Endothelial cell of umbilical vein (primary cell): ENCODE data around the gene CASP14. TPM values are rescaled to one million over a fixed set of nuclear protein-coding genes. Genes with fewer than 3 reads are reported as not detected.

ENCODE experiments used
- BruUV-seq: library from RNA; stranded (reverse); fragments of 400-500 nt; replicated peaks from 2 replicates; lab custom pipeline; 2021; lab: Mats Ljungman, UMichigan
- CTCF ChIA-PET: fragments of 300-600, 350-600 bp; sonication (Branson Sonifier 250); formaldehyde crosslinking; loops from one replicate; lab custom pipeline; 2021; ENCODE audit warnings: antibody characterized with exemption, inconsistent platforms; lab: Charles Lee
- POLR2A ChIA-PET: fragments of 300-600, 350-600 bp; sonication (Branson Sonifier 250); formaldehyde crosslinking; loops from one replicate; lab custom pipeline; 2021; ENCODE audit warnings: antibody characterized with exemption, inconsistent platforms; lab: Charles Lee
- DNase-seq: peaks from one replicate; pipeline ENCODE4 v3.0.0-alpha.2; 2011; ENCODE audit warnings: low read depth, low spot score
- FAIRE-seq: peaks from 2 replicates; lab custom pipeline; 2011; peaks lifted over from hg19 to GRCh38; lab: Jason Lieb, UNC
- H2AFZ ChIP-seq: 2 replicates; pipeline ENCODE4 v1.6.0; 2012; ENCODE audit warnings: low read depth, low read length, control low read depth, inconsistent platforms
- H3K27ac ChIP-seq: 2 replicates; pipeline ENCODE4 v1.5.1; 2011; ENCODE audit warnings: low read depth, mild to moderate bottlenecking, control low read depth, low read length, moderate library complexity; ENCODE audit not compliant: insufficient read depth
- H3K27me3 ChIP-seq, 2 experiments: 2 replicates each; pipeline versions ENCODE4 v1.6.0 to v1.6.1; 2011; ENCODE audit warnings: low read length in 2 of 2, mixed read lengths in 1 of 2; ENCODE audit not compliant: control insufficient read depth in 2 of 2, insufficient read depth in 2 of 2
- H3K36me3 ChIP-seq, 2 experiments: 2 replicates in 1 of 2; 3 replicates in 1 of 2; pipeline ENCODE4 v1.5.1; 2011; ENCODE audit warnings: low read length in 2 of 2, mild to moderate bottlenecking in 1 of 2, moderate library complexity in 1 of 2; ENCODE audit not compliant: control insufficient read depth in 2 of 2, insufficient read depth in 2 of 2; ENCODE audit errors: extremely low read depth in 1 of 2
- H3K4me1 ChIP-seq: 3 replicates; pipeline ENCODE4 v1.5.1; 2011; ENCODE audit warnings: mild to moderate bottlenecking, low read length; ENCODE audit not compliant: control insufficient read depth, insufficient read depth; ENCODE audit errors: extremely low read depth
- H3K4me2 ChIP-seq: 2 replicates; pipeline ENCODE4 v1.6.1; 2011; ENCODE audit warnings: low read length, control low read depth, mixed read lengths; ENCODE audit not compliant: insufficient read depth
- H3K4me3 ChIP-seq, 3 experiments: fragments of 200-600 bp in 1 of 3; sonication (generic), shearing (Covaris generic) in 1 of 3; replicated peaks in 1 of 3; 2 replicates each; pipeline ENCODE4 v1.5.1; 2011 to 2016; ENCODE audit warnings: control low read depth in 3 of 3, low read length in 3 of 3, mild to moderate bottlenecking in 2 of 3, inconsistent platforms in 1 of 3, low read depth in 1 of 3, moderate library complexity in 1 of 3; ENCODE audit not compliant: insufficient read depth in 1 of 3
- H3K79me2 ChIP-seq: 2 replicates; pipeline ENCODE4 v1.6.0; 2012; ENCODE audit warnings: low read length, inconsistent platforms; ENCODE audit not compliant: control insufficient read depth, insufficient read depth
- H3K9ac ChIP-seq: replicated peaks from 2 replicates; pipeline ENCODE3; 2011; ENCODE audit warnings: low read length, control low read depth; ENCODE audit not compliant: insufficient read depth; ENCODE audit errors: extremely low read depth
- H3K9me1 ChIP-seq: replicated peaks from 3 replicates; pipeline ENCODE4 v1.6.0; 2011; ENCODE audit warnings: mild to moderate bottlenecking, low read length; ENCODE audit not compliant: control insufficient read depth, insufficient read depth; ENCODE audit errors: extremely low read depth
- H3K9me3 ChIP-seq: replicated peaks from 2 replicates; pipeline ENCODE4 v1.5.1; 2012; ENCODE audit warnings: low read length, inconsistent platforms; ENCODE audit not compliant: control insufficient read depth, insufficient read depth
- H4K20me1 ChIP-seq: replicated peaks from 2 replicates; pipeline ENCODE3; 2011; ENCODE audit warnings: mild to moderate bottlenecking, low read length; ENCODE audit not compliant: control insufficient read depth, insufficient read depth; ENCODE audit errors: extremely low read depth
- EZH2 ChIP-seq: IDR thresholded peaks from 2 replicates; pipeline ENCODE4 v1.6.1; 2012; ENCODE audit warnings: borderline replicate concordance, low read depth, mild to moderate bottlenecking, moderate library complexity, low read length, inconsistent platforms; ENCODE audit not compliant: severe bottlenecking
- FOS ChIP-seq: IDR thresholded peaks from 2 replicates; pipeline ENCODE4 v1.6.1; 2011; ENCODE audit warnings: mild to moderate bottlenecking, low read length, moderate library complexity, borderline replicate concordance; ENCODE audit not compliant: insufficient read depth
- GATA2 ChIP-seq: IDR thresholded peaks from 2 replicates; pipeline ENCODE4 v1.7.0; 2011; ENCODE audit warnings: low read depth, mild to moderate bottlenecking, moderate library complexity, mixed read lengths, low read length; ENCODE audit not compliant: insufficient read length, insufficient read depth
- JUN ChIP-seq: IDR thresholded peaks from 2 replicates; pipeline ENCODE4 v1.6.1; 2011; ENCODE audit warnings: borderline replicate concordance, low read depth; ENCODE audit not compliant: insufficient read length, insufficient read depth
- MYC ChIP-seq: IDR thresholded peaks from one replicate; pipeline ENCODE4 v1.6.1; 2011; ENCODE audit warnings: mild to moderate bottlenecking, low read depth, low read length
- POLR2A ChIP-seq: IDR thresholded peaks from 2 replicates; pipeline ENCODE4 v1.6.1; 2012; ENCODE audit warnings: low read depth, mild to moderate bottlenecking, control low read depth, low read length
- POLR2AphosphoS5 ChIP-seq: IDR thresholded peaks from 2 replicates; pipeline ENCODE4 v1.6.1; 2012; ENCODE audit warnings: low read depth, mild to moderate bottlenecking, control low read depth, low read length, moderate library complexity; ENCODE audit not compliant: insufficient read depth
- dilution Hi-C: fragments of 300-500 bp; cut with MboI; formaldehyde crosslinking; loops from one replicate; pipeline ENCODE4 v1.15.0; 2019; ENCODE audit warnings: low sequenced_read_pairs; ENCODE audit not compliant: extremely low pct_ligation_motif_present
- intact Hi-C: fragments of 100-400 bp; cut with micrococcal nuclease; formaldehyde crosslinking; loops from one replicate; pipeline ENCODE4 v1.10.0; 2022
- polyA plus RNA-seq, 4 experiments: library from polyadenylated mRNA; depleted of rRNA in 3 of 4; stranded (reverse) in 3 of 4; unstranded in 1 of 4; fragments of >200 nt; gene quantifications; 2 replicates each; pipeline versions ENCODE4 v1.2.1 to v1.2.3, GENCODE V29; 2011 to 2012; ENCODE audit warnings: missing spikeins in 1 of 4
- total RNA-seq: library from RNA; stranded (reverse); gene quantifications from 2 replicates; pipeline ENCODE4 v1.2.3, GENCODE V29; 2021
- TF ChIP-seq, protein P1 (sequence below): IDR thresholded peaks from 2 replicates; pipeline ENCODE4 v1.6.1; 2011; ENCODE audit not compliant: insufficient read depth, insufficient read length
- TF ChIP-seq, protein P2 (sequence below), 2 donors: IDR thresholded peaks; 1 replicate in 1 of 2; 2 replicates in 1 of 2; pipeline ENCODE4 v1.5.1; 2011; ENCODE audit warnings: low read length in 2 of 2, mild to moderate bottlenecking in 2 of 2, moderate library complexity in 2 of 2, control low read depth in 1 of 2, inconsistent platforms in 1 of 2, low read depth in 1 of 2; ENCODE audit not compliant: insufficient read depth in 1 of 2; ENCODE audit errors: extremely low read depth in 1 of 2

The CASP14 gene
- total and polyA plus RNA-seq, 2 donors (not counting 3 experiments of a cell fraction or from before 2014, with no cell fraction given), result not detected

DNA sequence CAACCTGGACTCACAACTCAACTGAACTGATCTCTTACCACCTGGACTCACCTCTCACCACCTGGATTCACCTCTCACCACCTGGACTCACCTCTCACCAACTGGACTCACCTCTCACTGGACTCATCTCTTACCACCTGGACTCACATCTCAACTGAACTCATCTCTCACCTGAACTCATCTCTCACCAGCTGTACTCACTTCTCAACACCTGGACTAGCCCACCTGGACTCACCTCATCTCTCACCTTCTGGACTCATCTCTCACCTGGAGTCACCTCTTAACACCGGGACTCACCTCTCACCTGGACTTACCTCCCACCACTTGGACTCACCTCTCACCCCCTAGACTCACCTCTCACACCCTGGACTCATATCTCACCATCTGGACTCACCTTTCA lies 7.3 kb upstream of the CASP14 start:
- Histone ChIP-seq H3K79me2 (no peaks in the 10 kb centered on the region), H3K9me3 (no peaks in the 10 kb centered on the region), H3K4me2 (no peak overlapping the region), H2AFZ (no peak overlapping the region), H3K4me3 (no peak overlapping the region), H3K9ac (no peak overlapping the region), H4K20me1 (no peaks in the 10 kb centered on the region), H3K9me1 (no peaks in the 10 kb centered on the region), H3K4me1 (no peaks in the 10 kb centered on the region), H3K27me3 (no peaks in the 10 kb centered on the region), H3K36me3 (no peaks in the 10 kb centered on the region), H3K27ac (no peak overlapping the region)
- dilution Hi-C loops (no loop called here), intact Hi-C loops (no loop called here)
- DNase-seq (no peak), FAIRE-seq (no peak)
- BruUV-seq, result no TSS peak
- POLR2A ChIA-PET, result no interaction called here
- CTCF ChIA-PET, result no interaction called here
- TF ChIP-seq, protein P1, sequence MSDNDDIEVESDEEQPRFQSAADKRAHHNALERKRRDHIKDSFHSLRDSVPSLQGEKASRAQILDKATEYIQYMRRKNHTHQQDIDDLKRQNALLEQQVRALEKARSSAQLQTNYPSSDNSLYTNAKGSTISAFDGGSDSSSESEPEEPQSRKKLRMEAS, result no peak
- TF ChIP-seq MYC, result no peak
- TF ChIP-seq POLR2AphosphoS5, result no peak
- no peak for TF ChIP-seq POLR2A
- no peak for TF ChIP-seq JUN

DNA sequence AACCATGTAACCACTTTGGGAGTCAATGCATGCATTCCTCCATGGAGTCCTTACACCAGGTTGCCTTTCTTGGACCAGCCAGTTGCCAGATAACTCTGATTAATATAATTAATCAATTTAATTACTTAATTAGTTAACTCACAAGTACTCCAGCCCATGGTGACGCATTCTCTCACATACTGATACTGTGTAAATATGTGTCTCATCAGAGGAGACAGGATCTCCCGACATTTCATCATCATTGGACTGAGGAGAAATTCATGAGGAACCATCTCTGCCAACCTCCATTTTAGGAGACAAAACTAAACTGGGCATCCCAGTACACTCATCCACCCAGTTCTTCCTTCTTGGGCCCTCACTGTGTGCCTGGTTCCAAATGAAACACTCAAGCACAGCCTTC lies 6.5 kb upstream of the CASP14 start:
- Histone ChIP-seq H3K4me3 (no peak overlapping the region), H3K9me1 (no peaks in the 10 kb centered on the region), H3K36me3 (no peaks in the 10 kb centered on the region), H3K4me1 (no peaks in the 10 kb centered on the region), H3K4me2 (no peak overlapping the region), H4K20me1 (no peaks in the 10 kb centered on the region), H3K9ac (no peak overlapping the region), H3K9me3 (no peaks in the 10 kb centered on the region), H3K27ac (no peak overlapping the region), H3K27me3 (no peaks in the 10 kb centered on the region), H2AFZ (no peak overlapping the region), H3K79me2 (no peaks in the 10 kb centered on the region)
- no peak for FAIRE-seq
- ChIA-PET POLR2A (no interaction called here), CTCF (no interaction called here)
- intact Hi-C loops (no loop called here), dilution Hi-C loops (no loop called here)
- TF ChIP-seq MYC, result no peak
- TF ChIP-seq POLR2A, result no peak
- TF ChIP-seq GATA2, result no peak
- no peak for TF ChIP-seq POLR2AphosphoS5
- no peak for TF ChIP-seq FOS
- TF ChIP-seq, protein P2, sequence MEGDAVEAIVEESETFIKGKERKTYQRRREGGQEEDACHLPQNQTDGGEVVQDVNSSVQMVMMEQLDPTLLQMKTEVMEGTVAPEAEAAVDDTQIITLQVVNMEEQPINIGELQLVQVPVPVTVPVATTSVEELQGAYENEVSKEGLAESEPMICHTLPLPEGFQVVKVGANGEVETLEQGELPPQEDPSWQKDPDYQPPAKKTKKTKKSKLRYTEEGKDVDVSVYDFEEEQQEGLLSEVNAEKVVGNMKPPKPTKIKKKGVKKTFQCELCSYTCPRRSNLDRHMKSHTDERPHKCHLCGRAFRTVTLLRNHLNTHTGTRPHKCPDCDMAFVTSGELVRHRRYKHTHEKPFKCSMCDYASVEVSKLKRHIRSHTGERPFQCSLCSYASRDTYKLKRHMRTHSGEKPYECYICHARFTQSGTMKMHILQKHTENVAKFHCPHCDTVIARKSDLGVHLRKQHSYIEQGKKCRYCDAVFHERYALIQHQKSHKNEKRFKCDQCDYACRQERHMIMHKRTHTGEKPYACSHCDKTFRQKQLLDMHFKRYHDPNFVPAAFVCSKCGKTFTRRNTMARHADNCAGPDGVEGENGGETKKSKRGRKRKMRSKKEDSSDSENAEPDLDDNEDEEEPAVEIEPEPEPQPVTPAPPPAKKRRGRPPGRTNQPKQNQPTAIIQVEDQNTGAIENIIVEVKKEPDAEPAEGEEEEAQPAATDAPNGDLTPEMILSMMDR (IDR thresholded peaks at IDR 0.05; ENCODE audit: extremely low read depth in 1 of 2, insufficient read depth in 1 of 2, low read depth in 1 of 2, low read length in 2 of 2), result no peak
- no peak for TF ChIP-seq JUN
- no peak for TF ChIP-seq EZH2
- TF ChIP-seq, protein P1, result no peak
- no peak for DNase-seq
- BruUV-seq, result no TSS peak
